ENCODE measurements around the gene CPNE9.

Gene CPNE9, protein sequence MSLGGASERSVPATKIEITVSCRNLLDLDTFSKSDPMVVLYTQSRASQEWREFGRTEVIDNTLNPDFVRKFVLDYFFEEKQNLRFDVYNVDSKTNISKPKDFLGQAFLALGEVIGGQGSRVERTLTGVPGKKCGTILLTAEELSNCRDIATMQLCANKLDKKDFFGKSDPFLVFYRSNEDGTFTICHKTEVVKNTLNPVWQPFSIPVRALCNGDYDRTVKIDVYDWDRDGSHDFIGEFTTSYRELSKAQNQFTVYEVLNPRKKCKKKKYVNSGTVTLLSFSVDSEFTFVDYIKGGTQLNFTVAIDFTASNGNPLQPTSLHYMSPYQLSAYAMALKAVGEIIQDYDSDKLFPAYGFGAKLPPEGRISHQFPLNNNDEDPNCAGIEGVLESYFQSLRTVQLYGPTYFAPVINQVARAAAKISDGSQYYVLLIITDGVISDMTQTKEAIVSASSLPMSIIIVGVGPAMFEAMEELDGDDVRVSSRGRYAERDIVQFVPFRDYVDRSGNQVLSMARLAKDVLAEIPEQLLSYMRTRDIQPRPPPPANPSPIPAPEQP

DNA sequence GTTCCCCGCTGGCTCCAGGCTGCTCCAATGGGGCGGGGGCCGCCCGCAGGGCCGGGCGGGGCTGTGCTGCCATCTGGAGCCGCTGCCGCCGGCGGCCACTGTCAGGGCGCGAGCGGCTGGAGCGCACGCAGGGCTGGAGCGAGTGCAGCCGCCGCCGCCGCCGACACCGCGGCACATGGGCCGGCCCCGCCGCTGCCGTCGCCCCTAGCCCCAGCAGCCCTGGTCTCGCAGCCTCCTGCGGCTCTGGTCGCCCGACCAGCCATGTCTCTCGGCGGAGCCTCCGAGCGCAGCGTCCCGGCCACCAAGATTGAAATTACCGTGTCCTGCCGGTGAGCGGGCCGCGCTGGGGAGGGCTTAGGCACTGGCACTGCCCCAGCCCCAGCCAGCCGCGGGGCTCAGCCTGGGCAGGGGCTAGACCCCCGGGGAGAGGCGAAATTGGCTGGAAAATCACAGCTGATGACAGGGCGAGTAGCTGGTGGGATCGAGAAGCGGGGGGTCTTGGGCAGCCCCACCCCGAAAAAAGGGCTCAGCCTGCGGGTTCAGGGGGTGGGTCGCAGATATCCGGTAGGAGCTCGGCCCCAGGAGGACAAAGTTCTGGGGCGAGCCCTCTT is at the start of gene CPNE9:
Gene CPNE9 (plus strand): TSS at position 98 of the 611 bp plus-strand sequence. CDS start 164 bp downstream, at position 262.
- no peak for DNase-seq

DNA sequence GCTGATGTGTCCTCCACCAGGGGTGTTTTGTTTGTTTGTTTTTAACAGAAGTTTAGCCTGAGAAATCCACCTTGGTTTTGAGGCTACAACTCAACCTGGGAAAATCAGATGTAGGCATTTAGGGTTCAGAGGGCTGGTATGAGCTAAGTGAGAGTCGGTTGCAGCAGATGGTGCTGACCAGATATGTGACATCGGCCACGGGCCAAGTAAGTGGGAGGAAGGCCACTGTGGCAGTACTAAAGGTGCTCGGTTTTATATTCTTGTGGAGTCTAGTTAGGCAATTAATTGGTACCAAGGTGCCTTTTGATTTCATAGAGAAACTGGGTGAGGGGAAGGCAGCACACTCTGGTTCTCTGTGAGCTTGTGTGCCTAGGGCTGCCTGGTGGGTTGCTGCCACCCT is 43.8 kb upstream of the CPNE9 start:
- no peak for DNase-seq

DNA sequence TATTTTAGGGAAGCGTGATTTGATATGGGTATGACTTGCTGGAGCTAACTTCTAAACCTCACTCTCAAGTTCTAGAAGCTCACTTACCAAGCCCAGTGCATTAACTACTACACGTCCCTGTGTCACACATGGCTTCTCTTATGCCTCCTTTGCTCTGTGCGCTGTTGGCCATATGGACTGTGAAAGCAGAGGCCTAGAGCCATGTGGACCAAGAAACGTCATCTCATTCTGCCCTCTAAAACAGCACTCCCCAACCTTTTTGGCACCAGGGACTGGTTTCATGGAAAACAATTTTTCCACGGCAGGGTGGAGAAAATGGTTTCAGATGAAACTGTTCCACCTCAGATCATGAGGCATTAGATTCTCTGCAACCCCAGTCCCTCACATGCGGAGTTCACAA is 42.7 kb upstream of the CPNE9 start:
- DNase-seq, result no peak

DNA sequence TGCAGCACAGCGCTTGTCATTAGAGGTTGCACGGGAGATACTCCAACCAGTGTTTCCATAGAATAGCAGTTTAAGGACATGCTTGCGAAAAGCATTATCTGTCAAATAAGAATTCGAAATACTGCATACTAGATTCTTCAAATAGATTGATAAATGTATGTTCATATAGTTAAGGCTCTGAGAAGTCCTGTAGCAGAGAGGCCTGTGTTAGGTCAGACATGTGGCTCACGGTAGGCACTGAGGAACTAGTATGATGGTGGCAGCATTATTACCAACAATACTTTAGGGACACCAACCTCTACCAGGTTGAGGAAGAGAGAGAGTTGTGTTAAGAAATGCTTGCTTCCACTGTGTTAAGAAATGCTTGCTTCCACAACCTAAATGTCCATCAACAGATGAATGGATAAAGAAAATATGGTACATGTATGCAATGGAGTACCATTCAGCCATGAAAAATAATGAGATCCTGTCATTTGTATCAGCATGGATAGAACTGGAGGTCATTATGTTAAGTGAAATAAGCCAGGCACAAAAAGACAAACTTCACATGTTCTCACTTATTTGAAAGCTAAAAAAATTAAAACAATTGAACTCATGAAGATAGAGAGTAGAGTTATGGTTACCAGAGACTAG is 39.4 kb upstream of the CPNE9 start:
- no peak for DNase-seq

DNA sequence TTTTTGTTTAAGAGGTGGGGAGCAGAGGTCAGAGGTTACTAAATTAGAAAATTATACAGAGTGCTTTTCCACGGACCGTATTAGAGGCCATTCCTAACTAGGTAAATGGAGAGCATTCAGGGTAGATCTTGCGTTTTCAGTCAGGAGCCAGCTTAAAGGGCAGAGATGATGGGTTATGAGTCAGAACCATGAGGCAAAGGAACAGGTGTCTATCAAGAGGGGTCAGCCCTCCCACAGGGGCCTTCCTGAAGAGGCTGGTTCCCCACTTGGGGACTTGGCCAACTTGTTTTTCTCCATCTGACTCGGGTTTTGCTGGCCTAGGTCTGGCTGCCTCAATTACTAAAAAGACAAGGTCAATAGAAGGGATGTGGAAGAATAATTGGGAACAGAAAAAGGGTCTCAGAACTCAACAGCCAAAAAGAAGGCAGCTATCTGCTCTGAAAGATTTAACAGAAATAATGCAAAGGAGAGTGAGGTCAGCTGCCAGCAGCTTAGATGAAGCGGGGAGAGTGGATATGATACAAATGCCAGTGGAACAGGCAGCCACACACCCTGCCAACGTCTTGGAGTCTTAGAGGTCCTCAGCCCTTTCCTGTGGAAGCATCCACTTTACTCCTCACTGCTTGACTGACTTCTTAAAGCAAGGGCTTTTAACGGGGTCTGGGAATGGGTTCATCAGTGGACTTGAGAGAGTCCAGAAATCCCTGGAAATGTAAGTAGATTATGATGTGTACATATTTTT is 36.8 kb upstream of the CPNE9 start:
- no peak for DNase-seq

DNA sequence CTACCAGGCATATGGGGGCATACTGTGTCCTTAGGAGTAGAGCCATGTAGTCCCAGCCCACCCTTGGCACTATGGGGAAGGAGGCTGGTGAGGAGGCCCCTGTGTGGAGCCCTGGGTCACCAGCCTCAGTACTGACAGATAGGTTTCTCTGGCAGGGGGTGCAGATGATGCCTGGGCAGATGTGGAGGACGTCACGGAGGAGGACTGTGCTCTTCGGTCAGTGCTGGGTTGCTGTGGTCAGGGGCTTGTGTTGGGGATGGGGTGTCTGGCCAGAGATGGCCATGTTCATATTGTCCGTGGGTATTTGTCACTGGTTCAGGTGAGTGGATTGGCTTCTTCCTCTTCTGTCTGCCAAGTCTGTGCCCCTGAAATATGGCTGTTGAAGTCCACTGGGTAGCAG is 34.4 kb upstream of the CPNE9 start:
- DNase-seq, result no peak

DNA sequence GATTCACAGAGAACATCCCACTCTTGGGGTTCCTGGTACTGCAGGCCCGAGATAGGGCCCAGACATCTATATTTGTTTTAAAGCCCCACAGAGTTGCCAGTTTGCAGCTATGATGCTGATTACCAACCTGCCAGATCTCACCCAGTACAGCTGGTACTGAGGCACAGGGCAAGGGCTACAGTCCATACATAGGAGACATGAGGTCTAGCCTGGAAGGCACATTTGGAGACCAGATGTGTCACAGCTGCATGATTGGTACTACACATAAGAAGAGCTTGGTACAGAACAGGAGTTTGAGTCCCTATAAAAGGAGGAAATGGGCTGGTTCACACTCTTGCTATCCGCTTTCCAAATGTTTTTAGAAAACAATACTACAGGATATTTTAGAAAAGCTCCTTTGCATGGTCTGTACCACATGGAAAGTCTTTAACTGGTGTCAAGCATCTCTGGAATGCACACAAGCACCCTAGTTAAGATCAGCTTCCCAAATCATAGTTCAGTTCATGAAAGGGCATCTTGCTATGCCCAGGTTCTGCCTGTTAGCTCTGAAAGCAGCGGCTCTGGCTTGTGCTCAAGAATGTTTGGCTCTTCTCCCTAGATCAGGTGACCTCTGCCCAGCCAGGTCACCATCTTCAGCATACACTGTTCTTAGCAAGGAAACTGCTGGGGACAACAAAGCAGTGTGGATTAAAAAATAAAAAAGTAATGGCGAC is 33.8 kb upstream of the CPNE9 start:
- DNase-seq, result no peak

DNA sequence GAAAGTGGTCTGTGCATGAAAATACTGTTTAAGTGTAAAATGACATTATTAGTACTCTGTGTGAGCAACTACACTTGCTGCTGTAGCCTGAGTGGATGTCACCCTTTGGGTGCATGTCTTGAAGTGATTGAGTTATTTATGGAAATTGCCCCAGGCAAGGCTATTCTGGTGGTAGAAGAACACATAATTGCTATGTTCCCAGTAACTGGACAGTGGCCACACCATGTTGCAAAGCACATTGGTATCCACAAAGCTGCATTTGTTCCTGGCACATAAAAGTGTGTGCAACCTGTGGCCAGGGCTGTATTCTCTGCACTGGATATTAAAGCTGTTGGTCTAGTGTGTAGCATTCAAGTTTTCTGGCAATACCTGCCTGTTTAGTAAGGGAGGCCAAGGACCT is 30.6 kb upstream of the CPNE9 start:
- no peak for DNase-seq

DNA sequence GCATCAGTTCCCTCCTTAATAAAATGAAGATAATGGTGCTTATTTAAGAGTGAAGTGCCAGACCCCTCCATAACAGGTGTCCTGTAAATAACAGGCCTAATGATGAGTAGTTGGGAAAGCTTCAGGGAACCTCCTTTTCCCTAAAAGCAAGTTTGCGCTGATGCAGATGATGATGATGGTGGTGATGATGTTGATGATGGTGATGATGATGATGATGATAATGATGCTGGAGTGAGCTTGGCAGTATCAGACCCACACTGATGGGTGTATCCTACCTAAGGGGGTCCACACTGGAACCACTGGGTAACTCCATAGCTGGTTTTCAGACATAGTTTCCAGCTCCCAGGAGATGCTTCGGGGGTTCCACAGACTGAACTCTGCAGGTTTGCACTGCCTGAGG is 29.9 kb upstream of the CPNE9 start:
- DNase-seq, result no peak

DNA sequence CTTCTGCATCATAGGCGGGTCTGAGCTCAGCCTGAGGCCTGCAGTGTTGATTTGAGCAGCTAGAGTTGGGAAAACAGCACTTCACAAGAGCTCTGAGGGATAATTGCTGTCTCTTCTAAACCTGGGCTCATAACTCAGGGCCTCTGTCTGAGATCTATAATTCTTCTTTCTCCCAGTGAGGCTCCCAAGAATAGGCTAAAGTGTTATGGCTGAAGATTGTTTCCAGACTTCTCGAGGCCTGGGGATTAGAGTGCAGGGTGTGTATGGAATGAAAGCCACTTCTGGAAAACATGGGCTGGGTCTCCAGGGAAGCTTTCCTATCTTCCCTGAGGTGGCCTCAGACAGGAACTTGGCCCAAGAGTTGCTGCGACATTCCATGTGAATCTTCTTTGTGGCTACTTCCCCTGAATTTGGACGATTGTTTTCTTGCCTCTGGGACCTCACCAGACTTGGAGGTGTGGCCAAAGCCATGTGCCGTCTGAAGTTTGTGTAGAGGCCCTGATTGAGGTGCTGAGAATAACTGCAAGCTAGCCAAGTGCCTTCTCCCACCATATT is 27.8 kb upstream of the CPNE9 start:
- no peak for DNase-seq

DNA sequence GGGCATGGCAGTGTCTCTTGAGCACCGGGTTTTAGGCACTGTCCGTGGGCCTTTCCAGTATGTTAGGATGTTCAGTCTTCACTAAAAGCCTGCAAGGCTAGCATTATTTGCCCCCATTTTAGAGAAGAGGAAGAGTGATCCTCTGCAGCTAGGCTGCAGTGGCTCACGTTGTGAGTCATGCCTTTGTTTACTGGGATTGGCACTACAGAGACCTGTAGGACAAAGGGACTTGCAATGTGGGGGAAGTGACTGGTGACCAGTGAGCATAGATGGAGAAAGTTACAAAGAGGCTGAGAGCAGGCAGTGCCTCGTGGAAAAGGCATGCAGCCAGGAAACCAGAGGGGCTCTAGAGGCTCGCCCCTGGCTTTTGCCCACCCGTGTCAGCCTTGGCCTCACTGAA is 26.8 kb upstream of the CPNE9 start:
- no peak for DNase-seq

DNA sequence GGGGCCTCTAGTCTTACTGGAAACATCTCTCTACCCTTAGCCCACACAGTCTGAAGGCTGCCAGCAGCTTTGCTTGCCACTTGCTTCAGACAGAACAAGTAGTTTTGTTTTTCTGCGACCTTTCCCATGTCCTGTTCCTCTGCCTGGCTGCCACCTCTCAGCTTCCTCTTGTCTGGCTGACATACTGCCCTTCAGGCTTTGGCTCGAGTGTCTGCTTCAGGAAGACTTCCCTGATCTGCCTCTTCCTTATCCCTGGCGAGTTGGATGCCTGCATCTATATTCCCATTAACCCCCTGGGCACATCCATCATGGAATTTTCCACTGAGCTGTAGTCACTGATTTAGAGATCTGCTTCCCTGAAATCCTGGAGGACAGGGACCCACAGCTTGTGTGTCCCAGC is 25.1 kb upstream of the CPNE9 start:
- no peak for DNase-seq

DNA sequence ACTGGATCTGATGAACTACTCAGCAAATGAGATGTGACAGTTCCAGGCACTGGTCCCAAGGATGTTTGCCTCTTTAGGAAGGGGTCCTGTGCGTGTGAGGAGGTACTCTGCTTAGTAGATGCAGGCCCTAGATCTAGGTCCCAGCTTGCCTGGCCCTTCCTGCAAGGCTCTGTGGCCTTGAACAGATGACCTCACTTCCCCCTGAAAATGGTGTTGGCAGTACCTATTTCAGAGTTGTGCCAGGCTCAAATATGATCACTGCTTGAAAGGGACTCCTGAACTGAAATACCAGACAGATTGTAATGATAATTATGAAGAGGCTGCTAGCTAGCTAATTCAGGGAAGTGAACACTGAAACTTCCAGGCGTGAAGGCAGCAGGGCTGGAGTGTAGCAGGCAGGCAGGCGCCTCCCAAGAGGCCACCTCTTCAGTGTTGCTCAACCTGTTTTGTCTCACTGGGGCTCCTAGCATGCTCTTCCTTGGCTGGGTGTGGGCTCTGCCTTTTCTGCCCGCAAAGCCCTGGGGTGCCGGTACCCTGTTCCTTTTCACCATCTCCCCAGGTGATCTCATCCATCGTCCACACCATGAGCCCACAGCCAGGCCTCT is 24.1 kb upstream of the CPNE9 start:
- DNase-seq, result no peak

DNA sequence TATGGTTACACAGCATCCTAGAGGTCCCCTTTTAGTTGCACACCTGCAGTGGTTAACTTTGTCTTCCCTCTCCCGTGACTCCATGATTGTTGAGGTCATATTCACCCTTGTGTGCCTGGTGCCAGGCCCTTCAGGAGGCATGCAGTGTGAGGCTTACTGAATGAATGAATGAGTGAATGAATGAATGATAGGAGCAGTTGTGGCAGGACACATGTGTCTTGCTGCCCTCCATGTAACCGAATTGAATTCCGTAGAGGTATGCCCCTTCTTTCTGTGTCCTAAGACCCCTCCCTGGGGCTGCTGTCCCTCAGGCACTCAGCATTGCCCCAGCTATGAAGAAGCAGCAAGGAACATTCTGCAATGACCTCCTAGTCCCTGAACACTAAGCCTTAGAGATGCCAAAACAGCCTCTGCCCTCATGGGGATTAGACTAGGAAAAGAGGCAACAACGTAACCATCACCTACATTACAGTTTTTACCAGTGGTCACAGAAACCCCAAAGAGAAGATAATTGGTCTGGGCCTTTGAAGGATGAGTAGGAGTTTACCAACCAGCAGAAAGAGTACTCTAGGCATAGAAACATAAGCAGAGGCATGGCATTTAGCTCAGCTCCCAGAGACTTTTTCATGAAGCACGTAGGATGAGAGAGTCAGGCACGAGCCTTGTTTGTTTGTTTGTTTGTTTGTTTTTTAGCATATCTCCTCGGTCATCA is 22.5 kb upstream of the CPNE9 start:
- DNase-seq, result no peak

DNA sequence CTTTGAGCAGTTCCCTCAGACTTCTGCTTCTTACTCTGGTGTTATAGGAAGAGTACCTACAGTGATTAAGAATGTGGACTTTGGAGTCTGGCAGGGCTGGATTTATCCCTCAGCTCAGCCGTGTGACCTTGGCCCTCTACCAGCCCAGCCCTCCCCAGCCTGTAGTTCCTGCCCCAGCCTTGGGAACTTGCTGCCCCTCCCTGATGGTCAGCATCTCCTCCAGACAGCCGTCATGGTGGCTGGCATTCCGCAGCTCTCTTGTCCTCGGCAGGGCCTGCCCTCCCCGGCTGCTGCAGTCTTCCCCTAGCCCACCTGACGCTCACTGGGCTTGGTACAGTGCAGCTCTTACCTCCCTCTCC is 21.9 kb upstream of the CPNE9 start:
- no peak for DNase-seq

DNA sequence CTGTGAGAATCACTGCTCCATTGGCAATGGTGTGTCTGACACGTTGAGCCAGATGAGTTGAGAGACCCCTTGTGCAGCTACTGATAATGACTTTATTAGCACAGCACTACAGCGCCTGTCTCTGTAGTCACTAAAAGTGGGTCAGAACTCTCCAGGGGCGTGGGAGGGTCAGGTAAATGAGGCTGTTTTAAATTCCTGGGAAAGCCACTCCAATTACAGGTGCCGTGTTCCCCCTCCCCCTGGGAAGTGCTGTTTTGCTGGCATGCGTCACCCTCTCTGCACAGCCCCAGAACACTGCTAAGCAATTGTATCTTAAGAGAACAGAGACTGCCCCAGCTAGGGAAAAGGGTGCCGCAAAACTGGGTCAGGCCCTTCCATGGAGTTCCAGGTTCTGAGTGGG is 21.5 kb upstream of the CPNE9 start:
- no peak for DNase-seq

DNA sequence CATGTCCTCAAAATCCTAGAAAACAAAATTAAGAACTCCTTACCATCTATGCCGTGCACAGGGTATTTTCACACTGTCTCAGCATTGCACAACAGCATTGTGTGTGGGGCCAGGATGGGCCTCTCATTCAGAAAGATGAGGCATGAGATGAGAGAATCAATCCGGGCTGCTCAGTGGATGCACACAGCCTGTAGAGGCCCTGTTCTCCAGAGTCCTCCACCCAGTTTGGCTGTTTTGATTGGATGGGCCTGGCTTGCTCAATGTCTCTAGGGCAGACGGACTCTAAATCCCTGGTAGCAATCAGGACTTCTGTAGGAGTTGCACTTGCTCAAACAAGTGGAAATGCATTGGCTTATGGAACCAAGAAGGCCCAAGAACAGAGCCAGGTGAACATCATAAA is 20.2 kb upstream of the CPNE9 start:
- no peak for DNase-seq

DNA sequence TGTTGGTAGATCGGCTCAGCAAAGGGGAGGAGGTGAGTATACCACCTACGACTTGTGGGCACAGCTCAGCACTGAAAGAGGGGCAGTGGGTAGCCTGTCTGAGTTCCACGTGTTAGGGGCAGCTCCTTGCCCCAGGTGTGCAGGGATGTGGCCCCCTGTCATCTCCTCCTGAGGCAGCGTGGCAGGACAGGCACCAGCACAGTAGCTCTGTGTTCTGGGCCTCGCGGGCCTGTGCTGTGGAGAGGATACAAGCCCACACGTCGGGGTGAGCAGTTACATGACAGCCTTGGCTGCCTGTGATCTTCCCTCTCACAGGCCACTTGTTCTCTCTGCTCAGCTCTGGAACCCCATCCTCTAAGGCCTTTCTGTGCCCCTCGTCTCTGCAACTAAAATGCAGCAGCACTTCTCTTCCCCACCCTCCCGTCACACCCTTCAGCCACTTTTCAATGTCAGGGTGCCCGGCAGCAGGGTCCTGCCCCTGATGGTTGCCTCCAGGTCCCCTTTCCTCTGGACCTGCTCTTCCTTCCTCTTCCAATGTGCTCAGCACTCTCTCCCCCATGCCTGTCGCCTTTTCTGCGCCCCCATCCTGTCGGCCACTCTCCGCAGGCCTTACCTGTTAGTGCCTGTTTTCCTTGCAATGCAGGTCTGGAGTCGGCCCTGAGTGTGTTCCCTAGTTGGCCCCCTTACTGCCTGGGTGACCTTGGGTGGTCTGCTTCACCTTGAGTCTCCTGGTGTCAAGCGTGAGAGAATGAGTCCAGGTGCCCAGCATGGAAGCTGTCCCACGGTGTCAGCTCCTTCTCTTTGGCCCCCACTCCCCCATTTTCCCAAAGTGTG is 18.2 kb upstream of the CPNE9 start:
- DNase-seq, result no peak

DNA sequence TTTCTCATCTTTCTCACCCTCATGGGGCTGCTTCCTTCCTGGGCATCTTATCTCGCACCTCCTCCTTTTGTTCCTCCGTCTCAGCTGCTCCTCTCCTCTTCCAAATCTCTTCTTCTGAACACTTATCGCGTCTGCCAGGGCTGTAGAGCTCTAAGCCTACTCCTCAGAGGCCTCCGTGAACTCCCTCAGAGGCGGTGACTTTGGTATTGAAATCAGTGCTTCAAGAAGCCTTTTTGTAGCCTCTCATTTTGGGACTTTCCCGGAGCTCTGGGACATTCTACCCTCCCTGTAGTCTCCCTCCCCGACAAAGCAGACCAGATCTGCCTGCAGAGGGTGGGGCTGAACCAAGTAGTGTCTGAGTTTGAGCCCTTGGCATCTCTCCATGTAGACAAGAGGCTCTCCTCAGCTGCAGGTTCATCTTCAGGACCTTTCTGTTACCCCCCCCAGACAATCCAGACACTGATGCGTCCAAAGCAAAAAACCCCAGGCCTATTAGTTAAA is 17.5 kb upstream of the CPNE9 start:
- no peak for DNase-seq

DNA sequence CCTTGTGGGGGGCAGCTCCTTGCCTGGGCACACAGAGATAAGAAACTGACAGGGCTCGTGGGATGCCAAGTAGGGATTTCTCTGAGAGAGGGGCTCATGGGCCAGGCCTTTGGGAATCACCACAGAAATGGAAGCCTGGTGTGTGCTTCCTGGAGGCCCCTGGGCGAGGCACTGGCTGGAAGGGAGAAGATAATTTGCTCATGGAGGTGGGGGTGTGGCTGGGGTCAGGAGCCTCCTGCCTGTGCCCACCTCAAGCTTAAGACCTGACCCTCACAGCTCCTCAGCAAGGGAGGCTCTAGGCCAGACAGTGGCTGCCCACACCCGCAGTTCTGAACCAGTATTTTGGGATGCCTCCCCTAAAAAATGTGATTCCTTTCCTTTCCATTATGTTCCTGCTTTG is 16.9 kb upstream of the CPNE9 start:
- no peak for DNase-seq
